Body of pancreas (tissue), 4 donors: Measurements from ENCODE around the gene COL26A1. TPM values are rescaled to one million over a fixed set of nuclear protein-coding genes. Genes with fewer than 3 reads are reported as not detected.

Experiments
- ATAC-seq: fragments of 150-250 bp; one replicate; pipeline ENCODE4 v1.9.1; 2016
- DNase-seq, 4 donors: peaks; one replicate each; pipeline ENCODE4 v3.0.0-alpha.2; 2019
- H3K27ac ChIP-seq, 4 donors: fragments of 200-600 bp; sonication (generic); 1 replicate in 3 of 4; 2 replicates in 1 of 4; pipeline versions ENCODE4 v1.5.1 to v1.6.1; 2016 to 2019; ENCODE audit warnings: mild to moderate bottlenecking in 1 of 4, mixed read lengths in 1 of 4, moderate library complexity in 1 of 4
- H3K27me3 ChIP-seq, 2 donors: fragments of 200-600 bp; sonication (generic); one replicate each; pipeline ENCODE4 v1.6.0; 2016; ENCODE audit warnings: mild to moderate bottlenecking in 1 of 2
- H3K36me3 ChIP-seq, 2 donors: fragments of 200-600 bp; sonication (generic); replicated peaks in 1 of 2; 2 replicates each; pipeline ENCODE4 v1.5.1; 2016; ENCODE audit warnings: low read depth in 2 of 2; ENCODE audit not compliant: insufficient read depth in 1 of 2
- H3K4me1 ChIP-seq: fragments of 200-600 bp; sonication (generic); one replicate; pipeline ENCODE4 v1.6.0; 2016
- H3K4me3 ChIP-seq, 2 donors: fragments of 200-600 bp; sonication (generic); 1 replicate in 1 of 2; 2 replicates in 1 of 2; pipeline ENCODE4 v1.5.1; 2016 to 2019
- H3K9me3 ChIP-seq, 3 donors: fragments of 200-600 bp; sonication (generic); 1 replicate in 2 of 3; 2 replicates in 1 of 3; pipeline ENCODE4 v1.5.1; 2016
- POLR2A ChIP-seq, 3 donors: fragments of 450-650 bp; IDR thresholded peaks; one replicate each; pipeline ENCODE4 v1.6.1; 2016; ENCODE audit warnings: antibody characterized with exemption in 3 of 3, mild to moderate bottlenecking in 2 of 3
- WGBS, 2 donors: methylation state at CpG; one replicate each; pipeline ENCODE4 v1.1.5; 2017; 5-methylcytosine and 5-hydroxymethylcytosine counted together
- intact Hi-C: fragments of 100-400 bp; cut with DNase I; formaldehyde crosslinking; loops from one replicate; pipeline ENCODE4 v1.15.1; 2023
- total RNA-seq, 2 donors: library from RNA; depleted of rRNA; stranded (reverse); fragments of >200 nt; gene quantifications; one replicate each; pipeline ENCODE4 v1.1.0, GENCODE V29; 2016
- TF ChIP-seq, protein P1 (sequence below), 7 experiments: fragments of 450-650 bp in 4 of 7; fragments of 200-600 bp in 3 of 7; sonication (generic) in 3 of 7; IDR thresholded peaks; one replicate each; pipeline ENCODE4 v1.5.1; 2016 to 2019; ENCODE audit warnings: antibody characterized with exemption in 7 of 7

The COL26A1 gene
- total RNA-seq, 2 donors from 2014 or later: 0.78 to 2.0 TPM

- Histone ChIP-seq H3K9me3 (no peaks in the 10 kb centered on the region), H3K4me3 (no peak overlapping the region), H3K27ac (no peak overlapping the region), H3K36me3 (no peaks in the 10 kb centered on the region), H3K4me1 (no peaks in the 10 kb centered on the region), H3K27me3 (no peaks in the 10 kb centered on the region)
- TF ChIP-seq, protein P1, sequence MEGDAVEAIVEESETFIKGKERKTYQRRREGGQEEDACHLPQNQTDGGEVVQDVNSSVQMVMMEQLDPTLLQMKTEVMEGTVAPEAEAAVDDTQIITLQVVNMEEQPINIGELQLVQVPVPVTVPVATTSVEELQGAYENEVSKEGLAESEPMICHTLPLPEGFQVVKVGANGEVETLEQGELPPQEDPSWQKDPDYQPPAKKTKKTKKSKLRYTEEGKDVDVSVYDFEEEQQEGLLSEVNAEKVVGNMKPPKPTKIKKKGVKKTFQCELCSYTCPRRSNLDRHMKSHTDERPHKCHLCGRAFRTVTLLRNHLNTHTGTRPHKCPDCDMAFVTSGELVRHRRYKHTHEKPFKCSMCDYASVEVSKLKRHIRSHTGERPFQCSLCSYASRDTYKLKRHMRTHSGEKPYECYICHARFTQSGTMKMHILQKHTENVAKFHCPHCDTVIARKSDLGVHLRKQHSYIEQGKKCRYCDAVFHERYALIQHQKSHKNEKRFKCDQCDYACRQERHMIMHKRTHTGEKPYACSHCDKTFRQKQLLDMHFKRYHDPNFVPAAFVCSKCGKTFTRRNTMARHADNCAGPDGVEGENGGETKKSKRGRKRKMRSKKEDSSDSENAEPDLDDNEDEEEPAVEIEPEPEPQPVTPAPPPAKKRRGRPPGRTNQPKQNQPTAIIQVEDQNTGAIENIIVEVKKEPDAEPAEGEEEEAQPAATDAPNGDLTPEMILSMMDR (IDR thresholded peaks at IDR 0.05): no peak
- TF ChIP-seq POLR2A (IDR thresholded peaks at IDR 0.05): no peak
- DNase-seq (no peak), ATAC-seq (no peak)
- intact Hi-C loops: no loop called here
- 58 to 67% methylated on average over 6 to 22 of the region's 22 CpGs for WGBS, 2 donors
Observed at GRCh38 chr7:101435461-101436220, 73.0 kb downstream of the COL26A1 start.

GRCh38 chr7:101436221-101436735, 73.6 kb downstream of the COL26A1 start:
- no peak for ATAC-seq
- Histone ChIP-seq H3K4me1 (no peaks in the 10 kb centered on the region), H3K4me3 (no peak overlapping the region), H3K9me3 (no peaks in the 10 kb centered on the region), H3K27ac (no peak overlapping the region), H3K36me3 (no peaks in the 10 kb centered on the region), H3K27me3 (no peaks in the 10 kb centered on the region)
- no peak for DNase-seq
- 44 to 84% methylated on average over 8 to 15 of the region's 15 CpGs for WGBS, 2 donors
- TF ChIP-seq, protein P1 (IDR thresholded peaks at IDR 0.05): no peak
- TF ChIP-seq POLR2A (IDR thresholded peaks at IDR 0.05): no peak
- intact Hi-C loops: no loop called here

DNA sequence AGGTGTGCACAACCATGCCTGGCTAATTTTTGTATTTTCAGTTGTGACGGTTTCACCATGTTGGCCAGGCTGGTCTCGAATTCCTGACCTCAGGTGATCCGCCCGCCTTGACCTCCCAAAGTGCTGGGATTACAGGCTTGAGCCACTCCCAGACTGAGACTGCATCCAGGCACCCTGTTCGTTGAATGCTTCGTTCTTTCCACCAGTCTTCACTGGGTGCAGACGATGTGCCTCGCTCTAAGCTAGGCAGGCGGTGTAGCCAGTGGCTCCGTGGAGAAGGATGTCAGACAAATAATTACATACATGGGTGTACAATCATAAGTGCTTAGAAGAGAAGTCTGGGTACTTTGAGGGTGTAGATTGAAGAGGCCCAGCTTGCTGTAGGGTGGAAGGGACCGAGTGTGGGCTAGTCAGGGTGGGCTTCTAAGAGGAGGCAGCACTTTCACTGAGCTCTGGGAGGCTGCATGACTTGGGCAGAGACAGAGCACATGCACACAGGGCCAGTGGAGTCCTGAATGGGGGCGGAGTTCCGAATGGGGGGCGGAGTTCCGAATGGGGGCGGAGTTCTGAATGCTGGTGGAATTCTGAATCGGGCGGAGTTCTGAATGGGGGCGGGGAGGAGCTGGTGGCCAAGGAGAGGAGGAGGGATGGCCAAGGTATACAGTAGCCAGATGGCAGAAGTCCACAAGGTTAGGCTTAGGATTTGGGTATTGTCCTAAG, 74.3 kb downstream of the COL26A1 start:
- Histone ChIP-seq H3K27me3 (no peaks in the 10 kb centered on the region), H3K4me3 (no peak overlapping the region), H3K4me1 (no peaks in the 10 kb centered on the region), H3K36me3 (no peaks in the 10 kb centered on the region), H3K27ac (no peak overlapping the region), H3K9me3 (no peaks in the 10 kb centered on the region)
- 61 to 63% methylated on average over 17 to 19 of the region's 19 CpGs for WGBS, 2 donors
- DNase-seq: peak in 3 of 4 donors; percentile 3 to 36 (median 28)
- intact Hi-C loops: no loop called here
- TF ChIP-seq POLR2A (IDR thresholded peaks at IDR 0.05): no peak
- TF ChIP-seq, protein P1 (IDR thresholded peaks at IDR 0.05): no peak
- ATAC-seq: no peak

- ATAC-seq (no peak), DNase-seq (no peak)
- Histone ChIP-seq H3K4me3 (no peak overlapping the region), H3K27ac (no peak overlapping the region), H3K36me3 (no peaks in the 10 kb centered on the region), H3K4me1 (no peaks in the 10 kb centered on the region), H3K27me3 (no peaks in the 10 kb centered on the region), H3K9me3 (no peaks in the 10 kb centered on the region)
- 73 to 78% methylated on average over 7 of the region's 7 CpGs for WGBS, 2 donors
- TF ChIP-seq, protein P1 (IDR thresholded peaks at IDR 0.05): no peak
- no peak for TF ChIP-seq POLR2A (IDR thresholded peaks at IDR 0.05)
- intact Hi-C loops: no loop called here
Observed at GRCh38 chr7:101441890-101442289, 79.2 kb downstream of the COL26A1 start.
